ENCODE measurements around the gene SPATC1L.
"Not testable (repeated sequence)": the region's sequence is repeated elsewhere in the genome, so short reads cannot be mapped to it uniquely, and the experiment has no call there.

The SPATC1L gene

GRCh38 chr21:46202592-46203202 is 18.4 kb upstream of the SPATC1L start:
- TF ChIP-seq CTCF (IDR thresholded peaks at IDR 0.05; ENCODE audit: low read depth, low read length), result no peak
- no peak for DNase-seq (ENCODE audit: extremely low read depth, low read depth)

- not testable (repeated sequence) for DNase-seq (ENCODE audit: extremely low read depth, low read depth)
These were observed 16.9 kb upstream of the SPATC1L start for GRCh38 chr21:46200877-46201803.

- TF ChIP-seq CTCF (IDR thresholded peaks at IDR 0.05; ENCODE audit: low read depth, low read length), result no peak
- DNase-seq (ENCODE audit: extremely low read depth, low read depth), result no peak
These were observed 15.4 kb upstream of the SPATC1L start for GRCh38 chr21:46199436-46200373.

- DNase-seq (ENCODE audit: extremely low read depth, low read depth), result no peak
- TF ChIP-seq CTCF (IDR thresholded peaks at IDR 0.05; ENCODE audit: low read depth, low read length), result no peak
These were observed 12.5 kb upstream of the SPATC1L start for GRCh38 chr21:46196733-46197132.

GRCh38 chr21:46195595-46196195 is 11.4 kb upstream of the SPATC1L start:
- no peak for DNase-seq (ENCODE audit: extremely low read depth, low read depth)
- no peak for TF ChIP-seq CTCF (IDR thresholded peaks at IDR 0.05; ENCODE audit: low read depth, low read length)

GRCh38 chr21:46194374-46195334 is 10.4 kb upstream of the SPATC1L start:
- DNase-seq (ENCODE audit: extremely low read depth, low read depth), result no peak
- no peak for TF ChIP-seq CTCF (IDR thresholded peaks at IDR 0.05; ENCODE audit: low read depth, low read length)
